H9 (cell line): Measurements from ENCODE around the gene CDC45. TPM values are rescaled to one million over a fixed set of nuclear protein-coding genes. Genes with fewer than 3 reads are reported as not detected.

Experiments used
- DNase-seq: peaks from one replicate; pipeline ENCODE4 v3.0.0-alpha.2; 2017
- H2AFZ ChIP-seq: one replicate; pipeline ENCODE4 v1.6.1; 2013; ENCODE audit warnings: mild to moderate bottlenecking, low read length, control low read depth, moderate library complexity
- H2AK5ac ChIP-seq: 2 replicates; pipeline ENCODE4 v1.6.1; 2013; ENCODE audit warnings: low read length, control low read depth, mixed read lengths; ENCODE audit not compliant: insufficient read length
- H2BK120ac ChIP-seq: one replicate; pipeline ENCODE4 v1.6.1; 2013; ENCODE audit warnings: low read depth, mild to moderate bottlenecking, low read length, control low read depth, inconsistent platforms; ENCODE audit not compliant: poor library complexity, severe bottlenecking
- H2BK12ac ChIP-seq: 2 replicates; pipeline ENCODE4 v1.6.1; 2013; ENCODE audit warnings: low read length, control low read depth, mixed read lengths, low read depth; ENCODE audit not compliant: insufficient read length
- H2BK15ac ChIP-seq: 2 replicates; pipeline ENCODE4 v1.6.1; 2013; ENCODE audit warnings: low read depth, low read length, control low read depth
- H2BK20ac ChIP-seq: one replicate; pipeline ENCODE4 v1.6.1; 2013; ENCODE audit warnings: low read depth, mild to moderate bottlenecking, low read length, control low read depth, inconsistent platforms; ENCODE audit not compliant: poor library complexity, severe bottlenecking
- H2BK5ac ChIP-seq: 2 replicates; pipeline ENCODE4 v1.6.1; 2013; ENCODE audit warnings: low read length, control low read depth, mixed read lengths; ENCODE audit not compliant: insufficient read length
- H3K14ac ChIP-seq: 2 replicates; pipeline ENCODE4 v1.6.1; 2013; ENCODE audit warnings: low read length, control low read depth; ENCODE audit not compliant: insufficient read depth
- H3K18ac ChIP-seq: 2 replicates; pipeline ENCODE4 v1.6.1; 2013; ENCODE audit warnings: low read depth, mild to moderate bottlenecking, mixed read lengths, low read length, control low read depth; ENCODE audit not compliant: insufficient read length
- H3K23ac ChIP-seq: 2 replicates; pipeline ENCODE4 v1.6.1; 2013; ENCODE audit warnings: low read length, control low read depth, mixed read lengths, low read depth; ENCODE audit not compliant: insufficient read length
- H3K23me2 ChIP-seq: 2 replicates; pipeline ENCODE4 v1.6.1; 2013; ENCODE audit warnings: low read depth, mild to moderate bottlenecking, mixed read lengths, low read length, control low read depth; ENCODE audit not compliant: insufficient read length, poor library complexity, severe bottlenecking
- H3K27ac ChIP-seq: 2 replicates; pipeline ENCODE4 v1.5.1; 2013; ENCODE audit warnings: low read length, control low read depth, mixed read lengths, low read depth; ENCODE audit not compliant: insufficient read length
- H3K27me3 ChIP-seq: 2 replicates; pipeline ENCODE4 v1.6.1; 2013; ENCODE audit warnings: low read length, control low read depth, inconsistent platforms; ENCODE audit not compliant: insufficient read depth
- H3K4ac ChIP-seq: 2 replicates; pipeline ENCODE4 v1.6.1; 2013; ENCODE audit warnings: low read depth, mild to moderate bottlenecking, control low read depth, inconsistent platforms, low read length, moderate library complexity
- H3K4me1 ChIP-seq: 2 replicates; pipeline ENCODE4 v1.6.1; 2013; ENCODE audit warnings: low read length, control low read depth, inconsistent platforms; ENCODE audit not compliant: insufficient read depth
- H3K4me2 ChIP-seq: 2 replicates; pipeline ENCODE4 v1.6.1; 2013; ENCODE audit warnings: low read length, control low read depth, mixed read lengths; ENCODE audit not compliant: insufficient read length, insufficient read depth
- H3K56ac ChIP-seq: 2 replicates; pipeline ENCODE4 v1.6.1; 2013; ENCODE audit warnings: low read depth, mild to moderate bottlenecking, mixed read lengths, low read length, control low read depth; ENCODE audit not compliant: insufficient read length
- H3K79me1 ChIP-seq: 2 replicates; pipeline ENCODE4 v1.6.1; 2013; ENCODE audit warnings: low read depth, mild to moderate bottlenecking, moderate library complexity, low read length, control low read depth, inconsistent platforms; ENCODE audit not compliant: insufficient read depth, poor library complexity, severe bottlenecking
- H3K79me2 ChIP-seq: 2 replicates; pipeline ENCODE4 v1.6.1; 2013; ENCODE audit warnings: low read length, control low read depth, inconsistent platforms; ENCODE audit not compliant: insufficient read depth
- H3K9ac ChIP-seq: 2 replicates; pipeline ENCODE4 v1.6.1; 2013; ENCODE audit warnings: low read length, control low read depth, mixed read lengths; ENCODE audit not compliant: insufficient read length; ENCODE audit errors: extremely low read depth
- H3K9me3 ChIP-seq: one replicate; pipeline ENCODE4 v1.6.1; 2013; ENCODE audit warnings: low read depth, low read length, inconsistent platforms; ENCODE audit not compliant: control insufficient read depth
- H3T11ph ChIP-seq: one replicate; pipeline ENCODE4 v1.6.1; 2013; ENCODE audit warnings: mild to moderate bottlenecking, low read length, control low read depth, inconsistent platforms
- H4K20me1 ChIP-seq: one replicate; pipeline ENCODE4 v1.6.1; 2013; ENCODE audit not compliant: control insufficient read depth, insufficient read length, insufficient read depth
- H4K5ac ChIP-seq: 2 replicates; pipeline ENCODE4 v1.6.1; 2013; ENCODE audit warnings: low read depth, mild to moderate bottlenecking, mixed read lengths, low read length, control low read depth; ENCODE audit not compliant: insufficient read length
- H4K8ac ChIP-seq: replicated peaks from 2 replicates; pipeline ENCODE4 v1.6.1; 2013; ENCODE audit warnings: low read length, control low read depth, mixed read lengths, low read depth; ENCODE audit not compliant: insufficient read length
- H4K91ac ChIP-seq: 2 replicates; pipeline ENCODE4 v1.6.1; 2013; ENCODE audit warnings: low read depth, mild to moderate bottlenecking, moderate library complexity, mixed read lengths, low read length, control low read depth; ENCODE audit not compliant: insufficient read length
- H3K27ac Mint-ChIP-seq, 3 experiments: 2 replicates in 2 of 3; 3 replicates in 1 of 3; pipeline ENCODE4 v1.8.0; 2020 to 2021; ENCODE audit warnings: mixed read lengths in 3 of 3, mild to moderate bottlenecking in 1 of 3, moderate library complexity in 1 of 3
- H3K27me3 Mint-ChIP-seq: 2 replicates; pipeline ENCODE4 v1.8.0; 2021; ENCODE audit warnings: low read depth, mild to moderate bottlenecking, moderate library complexity, mixed read lengths
- H3K36me3 Mint-ChIP-seq, 3 experiments: 2 replicates in 2 of 3; 3 replicates in 1 of 3; pipeline ENCODE4 v1.8.0; 2020 to 2021; ENCODE audit warnings: low read depth in 3 of 3, mixed read lengths in 3 of 3; ENCODE audit not compliant: insufficient read depth in 1 of 3
- H3K4me1 Mint-ChIP-seq, 2 experiments: 2 replicates each; pipeline ENCODE4 v1.8.0; 2020; ENCODE audit warnings: mixed read lengths in 2 of 2
- H3K4me3 Mint-ChIP-seq, 2 experiments: 2 replicates in 1 of 2; 3 replicates in 1 of 2; pipeline ENCODE4 v1.8.0; 2020 to 2021; ENCODE audit warnings: mild to moderate bottlenecking in 2 of 2, mixed read lengths in 2 of 2, moderate library complexity in 1 of 2
- H3K9me3 Mint-ChIP-seq, 2 experiments: 2 replicates in 1 of 2; 3 replicates in 1 of 2; pipeline ENCODE4 v1.8.0; 2020; ENCODE audit warnings: mild to moderate bottlenecking in 2 of 2, mixed read lengths in 2 of 2, moderate library complexity in 1 of 2
- WGBS: extraction: QIAGEN DNeasy Blood & Tissue Kit; methylation state at CpG from one replicate; pipeline ENCODE4 v1.1.7; 2013; ENCODE audit warnings: missing lambda C conversion rate, low lambda C conversion rate, mixed read lengths; ENCODE audit not compliant: insufficient read length; ENCODE audit errors: extremely low coverage; 5-methylcytosine and 5-hydroxymethylcytosine counted together
- total RNA-seq: library from RNA; stranded (reverse); gene quantifications from 2 replicates; pipeline ENCODE4 v1.2.1, GENCODE V29; 2021
- TF ChIP-seq, protein P1 (sequence below): fragments of 200-600 bp; sonication (generic); conservative IDR thresholded peaks from 3 replicates; pipeline ENCODE4 v1.8.0; 2021; ENCODE audit warnings: antibody characterized with exemption, mild to moderate bottlenecking

Gene CDC45
- total RNA-seq, 1 experiment from 2014 or later, result 35.7 TPM

DNA sequence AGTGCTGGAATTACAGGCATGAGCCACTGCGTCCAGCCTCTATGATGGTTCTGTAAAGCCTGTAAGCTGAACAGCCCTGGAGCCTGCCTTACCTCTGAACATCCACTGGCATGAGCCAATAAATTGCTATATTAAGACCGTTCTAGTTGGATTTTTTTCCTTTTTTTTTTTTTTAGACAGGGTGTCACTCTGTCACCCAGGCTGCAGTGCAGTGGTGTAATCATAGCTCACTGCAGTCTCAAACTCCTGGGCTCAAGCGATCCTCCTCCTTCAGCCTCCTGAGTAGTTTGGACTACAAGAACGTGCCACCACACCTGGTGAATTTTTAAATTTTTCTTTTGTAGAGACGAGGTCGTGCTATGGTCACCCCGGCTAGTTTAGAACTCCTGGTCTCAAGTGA, 70.7 kb downstream of the CDC45 start:
- Histone ChIP-seq H3K14ac (no peak overlapping the region), H2BK12ac (no peak overlapping the region), H2BK20ac (no peak overlapping the region), H3K79me2 (no peaks in the 10 kb centered on the region), H4K20me1 (peaks cover 2% of the 10 kb centered on the region), H2BK120ac (no peak overlapping the region), H3K9me3 (no peaks in the 10 kb centered on the region), H3K23me2 (no peaks in the 10 kb centered on the region), H2AFZ (no peak overlapping the region), H2BK5ac (no peak overlapping the region), H2BK15ac (no peak overlapping the region), H3K9ac (no peak overlapping the region), H3K23ac (no peak overlapping the region), H4K8ac (no peak overlapping the region), H3K27ac (no peak overlapping the region), H4K91ac (no peak overlapping the region), H3K4ac (no peak overlapping the region), H4K5ac (no peak overlapping the region), H3K4me1 (no peaks in the 10 kb centered on the region), H3K18ac (no peak overlapping the region), H2AK5ac (no peak overlapping the region), H3K79me1 (no peaks in the 10 kb centered on the region), H3K27me3 (no peaks in the 10 kb centered on the region), H3T11ph (no peak overlapping the region), H3K4me2 (no peak overlapping the region), H3K56ac (no peak overlapping the region)
- DNase-seq, result no peak
- peaks cover 14 to 18% of the 10 kb centered on the region in 2 experiments for H3K4me1 Mint-ChIP-seq
- no peak overlapping the region for H3K27ac Mint-ChIP-seq
- peaks cover 0 to 8% of the 10 kb centered on the region in 2 experiments; a peak in 1 of 5 replicates for H3K9me3 Mint-ChIP-seq
- no peak overlapping the region for H3K4me3 Mint-ChIP-seq
- no peaks in the 10 kb centered on the region; a peak in 1 of 7 replicates for H3K36me3 Mint-ChIP-seq
- peaks cover 6% of the 10 kb centered on the region for H3K27me3 Mint-ChIP-seq
- TF ChIP-seq, protein P1, sequence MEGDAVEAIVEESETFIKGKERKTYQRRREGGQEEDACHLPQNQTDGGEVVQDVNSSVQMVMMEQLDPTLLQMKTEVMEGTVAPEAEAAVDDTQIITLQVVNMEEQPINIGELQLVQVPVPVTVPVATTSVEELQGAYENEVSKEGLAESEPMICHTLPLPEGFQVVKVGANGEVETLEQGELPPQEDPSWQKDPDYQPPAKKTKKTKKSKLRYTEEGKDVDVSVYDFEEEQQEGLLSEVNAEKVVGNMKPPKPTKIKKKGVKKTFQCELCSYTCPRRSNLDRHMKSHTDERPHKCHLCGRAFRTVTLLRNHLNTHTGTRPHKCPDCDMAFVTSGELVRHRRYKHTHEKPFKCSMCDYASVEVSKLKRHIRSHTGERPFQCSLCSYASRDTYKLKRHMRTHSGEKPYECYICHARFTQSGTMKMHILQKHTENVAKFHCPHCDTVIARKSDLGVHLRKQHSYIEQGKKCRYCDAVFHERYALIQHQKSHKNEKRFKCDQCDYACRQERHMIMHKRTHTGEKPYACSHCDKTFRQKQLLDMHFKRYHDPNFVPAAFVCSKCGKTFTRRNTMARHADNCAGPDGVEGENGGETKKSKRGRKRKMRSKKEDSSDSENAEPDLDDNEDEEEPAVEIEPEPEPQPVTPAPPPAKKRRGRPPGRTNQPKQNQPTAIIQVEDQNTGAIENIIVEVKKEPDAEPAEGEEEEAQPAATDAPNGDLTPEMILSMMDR, result no peak
- no CpG with 5 or more reads among the region's 7 CpGs for WGBS
